Measurements from ENCODE around the gene SF3B3.

- TF ChIP-seq CTCF (conservative IDR thresholded peaks at IDR 0.05; ENCODE audit: low read depth, low read length) (no peak), EZH2 (IDR thresholded peaks at IDR 0.05; ENCODE audit: low read length, unreplicated experiment) (no peak), EZH2phosphoT487 (IDR thresholded peaks at IDR 0.05; ENCODE audit: borderline replicate concordance, low read length) (no peak)
These were observed 28.0 kb upstream of the SF3B3 start for GRCh38 chr16:70495425-70496182.

Data from PC-3 (cell line).